GM12878 (cell line): ENCODE results near the gene PARN. TPM values are rescaled to one million over a fixed set of nuclear protein-coding genes. Genes with fewer than 3 reads are reported as not detected.

Source experiments
- ATF7 ChIP-seq: fragments of 450-650 bp; IDR thresholded peaks from 2 replicates; pipeline ENCODE4 v1.6.1; 2016; ENCODE audit warnings: low read depth, mild to moderate bottlenecking
- BACH1 ChIP-seq: fragments of 450-650 bp; IDR thresholded peaks from 2 replicates; pipeline ENCODE4 v1.6.1; 2017; ENCODE audit warnings: mild to moderate bottlenecking, borderline replicate concordance
- CREB1 ChIP-seq: IDR thresholded peaks from 2 replicates; pipeline ENCODE4 v1.6.1; 2012; ENCODE audit warnings: low read depth, mild to moderate bottlenecking, inconsistent platforms
- E4F1 ChIP-seq: fragments of 450-650 bp; IDR thresholded peaks from 2 replicates; pipeline ENCODE4 v1.6.1; 2018; ENCODE audit warnings: borderline replicate concordance, mild to moderate bottlenecking; ENCODE audit not compliant: partially characterized antibody
- FOS ChIP-seq: IDR thresholded peaks from 3 replicates; pipeline ENCODE4 v1.6.1; 2011; ENCODE audit warnings: borderline replicate concordance; ENCODE audit not compliant: insufficient read length; ENCODE audit errors: extremely low read depth
- FOXK2 ChIP-seq: fragments of 450-650 bp; IDR thresholded peaks from 2 replicates; pipeline ENCODE4 v1.6.1; 2017; ENCODE audit warnings: mild to moderate bottlenecking, moderate library complexity
- GATAD2B ChIP-seq: fragments of 450-650 bp; conservative IDR thresholded peaks from 2 replicates; pipeline ENCODE4 v1.6.1; 2017; ENCODE audit warnings: low read depth, mild to moderate bottlenecking, moderate library complexity
- HDAC2 ChIP-seq: fragments of 200-600 bp; sonication (generic); IDR thresholded peaks from 2 replicates; pipeline ENCODE4 v1.6.1; 2017
- IKZF1 ChIP-seq: fragments of 450-650 bp; conservative IDR thresholded peaks from 2 replicates; pipeline ENCODE4 v1.6.1; 2017; ENCODE audit warnings: antibody characterized with exemption, mild to moderate bottlenecking
- IRF3 ChIP-seq: fragments of 450-650 bp; IDR thresholded peaks from 2 replicates; pipeline ENCODE4 v1.6.1; 2014; ENCODE audit warnings: mild to moderate bottlenecking
- MLLT1 ChIP-seq: fragments of 450-650 bp; IDR thresholded peaks from 2 replicates; pipeline ENCODE4 v1.6.1; 2016; ENCODE audit warnings: mild to moderate bottlenecking
- MYB ChIP-seq: fragments of 150-350 bp; IDR thresholded peaks from 2 replicates; pipeline ENCODE4 v1.6.1; 2014; ENCODE audit warnings: mild to moderate bottlenecking, low read depth, low read length, borderline replicate concordance
- NFYB ChIP-seq: IDR thresholded peaks from 2 replicates; pipeline ENCODE4 v1.6.1; 2011; ENCODE audit warnings: low read depth, mild to moderate bottlenecking, low read length, improper control_type of control experiment, moderate library complexity; ENCODE audit not compliant: insufficient read depth
- NRF1 ChIP-seq: conservative IDR thresholded peaks from 2 replicates; pipeline ENCODE4 v1.6.1; 2011; ENCODE audit warnings: mild to moderate bottlenecking, low read depth, low read length, improper control_type of control experiment
- PML ChIP-seq: IDR thresholded peaks from 2 replicates; pipeline ENCODE4 v1.6.1; 2012; ENCODE audit warnings: low read length, inconsistent platforms
- POU2F2 ChIP-seq: IDR thresholded peaks from 3 replicates; pipeline ENCODE4 v1.6.1; 2011; ENCODE audit warnings: low read depth, mild to moderate bottlenecking, low read length, borderline replicate concordance
- RBBP5 ChIP-seq: fragments of 200-600 bp; sonication (generic); conservative IDR thresholded peaks from 2 replicates; pipeline ENCODE4 v1.6.1; 2016
- RUNX3 ChIP-seq: IDR thresholded peaks from 2 replicates; pipeline ENCODE4 v1.6.1; 2012; ENCODE audit warnings: low read length, inconsistent platforms
- SIN3A ChIP-seq: IDR thresholded peaks from 2 replicates; pipeline ENCODE4 v1.6.1; 2012; ENCODE audit warnings: low read depth, low read length, improper control_type of control experiment
- SMARCA5 ChIP-seq: fragments of 450-650 bp; IDR thresholded peaks from 2 replicates; pipeline ENCODE4 v1.6.1; 2017; ENCODE audit warnings: mild to moderate bottlenecking
- ZNF207 ChIP-seq: fragments of 450-650 bp; IDR thresholded peaks from 2 replicates; pipeline ENCODE4 v1.6.1; 2014; ENCODE audit warnings: antibody characterized with exemption, mild to moderate bottlenecking, borderline replicate concordance
- ZNF274 ChIP-seq: IDR thresholded peaks from one replicate; pipeline ENCODE4 v1.8.0; 2011; ENCODE audit not compliant: insufficient read length, insufficient read depth
- ZNF687 ChIP-seq: fragments of 450-650 bp; IDR thresholded peaks from 2 replicates; pipeline ENCODE4 v1.6.1; 2017; ENCODE audit warnings: mild to moderate bottlenecking, moderate library complexity
- polyA plus RNA-seq, 11 experiments: library from polyadenylated mRNA; depleted of rRNA in 4 of 11; unstranded in 6 of 11; stranded (reverse) in 5 of 11; fragments of >200 nt; fragmentation: Nextera tagmentation in 4 of 11; fragmentation: Illumina TruSeq in 1 of 11; extraction: Ambion mirVana in 4 of 11; extraction: Trizol in 1 of 11; gene quantifications; 1 replicate in 1 of 11; 2 replicates in 10 of 11; pipeline versions ENCODE4 v1.2.1 to v1.2.3, GENCODE V29; 2011 to 2016; ENCODE audit warnings: inconsistent platforms in 2 of 11, missing spikeins in 2 of 11, low read depth in 1 of 11
- total RNA-seq, 4 experiments: library from RNA; depleted of rRNA in 3 of 4; stranded (reverse); fragments of >200 nt in 3 of 4; fragmentation: Illumina TruSeq in 1 of 4; extraction: Trizol in 1 of 4; gene quantifications; 2 replicates each; pipeline versions ENCODE4 v1.2.1 to v1.2.3, GENCODE V29; 2013 to 2021

PARN gene
- total and polyA plus RNA-seq, 10 of the 15 experiments (the other 5 are each of a cell fraction or from before 2014, with no cell fraction given): 15.6 to 77.3 (median 47.7) TPM

GRCh38 chr16:14629919-14630619 is at the start of gene PARN (continued):
- TF ChIP-seq E4F1 (peak; percentile 60), SIN3A (peak; percentile 65; the same call in 1 of the 2 replicates), POU2F2 (peak; percentile 72), RUNX3 (peak; percentile 63; the same call in 1 of the 2 replicates), GATAD2B (peak; percentile 76), CREB1 (peak; percentile 89; the same call in 1 of the 2 replicates), NRF1 (peak; percentile 89), IRF3 (peak; percentile 7; the same call in 1 of the 2 replicates), FOXK2 (peak; percentile 77), MLLT1 (no peak), FOS (no peak), ZNF207 (no peak), SMARCA5 (no peak), BACH1 (peak; percentile 41; the same call in 1 of the 2 replicates), PML (peak; percentile 86), ZNF687 (peak; percentile 62; the same call in 1 of the 2 replicates), ATF7 (0 out of 2 replicates have a peak, but pooled peaks have one; percentile 8), NFYB (no peak), MYB (no peak), IKZF1 (peak; percentile 78), RBBP5 (no peak), HDAC2 (no peak), ZNF274 (no peak)
